HEK293 (cell line): ENCODE measurements around the gene EMP1.

Source experiments
- CTCF ChIA-PET: fragments of 350-600 bp; formaldehyde crosslinking; extraction: SDS; loops from one replicate; lab custom pipeline; 2021; ENCODE audit warnings: antibody characterized with exemption; lab: Yijun Ruan, JAX
- POLR2A ChIA-PET: fragments of 300-600 bp; formaldehyde crosslinking; extraction: SDS; loops from one replicate; lab custom pipeline; 2020; ENCODE audit warnings: antibody characterized with exemption, inconsistent platforms; lab: Yijun Ruan, JAX
- H3K27ac ChIP-seq: fragments of 200-500 bp; sonication (Bioruptor generic); 2 replicates; pipeline ENCODE4 v1.5.1; 2014; ENCODE audit warnings: low read depth, low read length, control low read depth, inconsistent platforms; ENCODE audit errors: extremely low read depth
- H3K36me3 ChIP-seq, 2 experiments: fragments of 200-500 bp in 1 of 2; sonication (Bioruptor generic) in 1 of 2; 1 replicate in 1 of 2; 2 replicates in 1 of 2; pipeline ENCODE4 v1.5.1; 2014 to 2017; ENCODE audit warnings: inconsistent platforms in 2 of 2, low read length in 2 of 2; ENCODE audit not compliant: control insufficient read depth in 2 of 2, insufficient read depth in 1 of 2
- H3K4me1 ChIP-seq: fragments of 200-500 bp; sonication (Bioruptor generic); 2 replicates; pipeline ENCODE4 v1.5.1; 2014; ENCODE audit warnings: mild to moderate bottlenecking, low read length, inconsistent platforms; ENCODE audit not compliant: control insufficient read depth, insufficient read depth
- H3K4me3 ChIP-seq: 2 replicates; pipeline ENCODE4 v1.5.1; 2011; ENCODE audit warnings: low read depth, mild to moderate bottlenecking, control low read depth, low read length, moderate library complexity
- H3K9me3 ChIP-seq: fragments of 200-500 bp; sonication (Bioruptor generic); 2 replicates; pipeline ENCODE4 v1.5.1; 2014; ENCODE audit warnings: low read depth, low read length, inconsistent platforms; ENCODE audit not compliant: control insufficient read depth, insufficient read depth
- BCL11B ChIP-seq: fragments of 450-650 bp; formaldehyde crosslinking; IDR thresholded peaks from 2 replicates; pipeline ENCODE4 v1.5.1; 2016; ENCODE audit warnings: low read depth, missing biosample characterization, missing genetic modification characterization
- KLF9 ChIP-seq: fragments of 450-650 bp; formaldehyde crosslinking; IDR thresholded peaks from 2 replicates; pipeline ENCODE4 v1.5.1; 2016; ENCODE audit warnings: missing biosample characterization, missing genetic modification characterization, low read depth
- PRDM1 ChIP-seq: fragments of 450-650 bp; formaldehyde crosslinking; IDR thresholded peaks from 2 replicates; pipeline ENCODE4; 2016; ENCODE audit warnings: missing biosample characterization, missing genetic modification characterization
- PRDM4 ChIP-seq: fragments of 450-650 bp; formaldehyde crosslinking; IDR thresholded peaks from 2 replicates; pipeline ENCODE4 v1.5.1; 2017; ENCODE audit warnings: missing biosample characterization, missing genetic modification characterization
- REST ChIP-seq: fragments of 450-650 bp; formaldehyde crosslinking; IDR thresholded peaks from 2 replicates; pipeline ENCODE4 v1.5.1; 2016; ENCODE audit warnings: missing biosample characterization, missing genetic modification characterization
- ZBTB11 ChIP-seq: fragments of 450-650 bp; formaldehyde crosslinking; conservative IDR thresholded peaks from 2 replicates; pipeline ENCODE4 v1.5.1; 2016; ENCODE audit warnings: low read depth, missing biosample characterization, missing genetic modification characterization
- ZBTB21 ChIP-seq: fragments of 450-650 bp; formaldehyde crosslinking; IDR thresholded peaks from 2 replicates; pipeline ENCODE4 v1.5.1; 2017; ENCODE audit warnings: missing biosample characterization, missing genetic modification characterization
- ZBTB26 ChIP-seq: fragments of 450-650 bp; formaldehyde crosslinking; optimal IDR thresholded peaks from 2 replicates; pipeline ENCODE3; 2016; ENCODE audit warnings: missing biosample characterization, mild to moderate bottlenecking, missing genetic modification characterization
- ZFP69B ChIP-seq: fragments of 450-650 bp; formaldehyde crosslinking; IDR thresholded peaks from 2 replicates; pipeline ENCODE4 v1.5.1; 2016; ENCODE audit warnings: missing biosample characterization, missing genetic modification characterization
- ZNF112 ChIP-seq: fragments of 450-650 bp; formaldehyde crosslinking; IDR thresholded peaks from 2 replicates; pipeline ENCODE4 v1.5.0; 2017; ENCODE audit warnings: missing biosample characterization, missing genetic modification characterization
- ZNF169 ChIP-seq: fragments of 450-650 bp; formaldehyde crosslinking; IDR thresholded peaks from 2 replicates; pipeline ENCODE4 v1.5.1; 2016; ENCODE audit warnings: missing biosample characterization, missing genetic modification characterization
- ZNF174 ChIP-seq: fragments of 450-650 bp; formaldehyde crosslinking; IDR thresholded peaks from 2 replicates; pipeline ENCODE4 v1.5.0; 2017; ENCODE audit warnings: missing biosample characterization, mild to moderate bottlenecking, missing genetic modification characterization
- ZNF214 ChIP-seq: fragments of 450-650 bp; formaldehyde crosslinking; IDR thresholded peaks from 2 replicates; pipeline ENCODE4 v1.5.1; 2017; ENCODE audit warnings: missing biosample characterization, mild to moderate bottlenecking, missing genetic modification characterization, borderline replicate concordance
- ZNF24 ChIP-seq: fragments of 450-650 bp; formaldehyde crosslinking; IDR thresholded peaks from 2 replicates; pipeline ENCODE4 v1.5.1; 2016; ENCODE audit warnings: missing biosample characterization, missing genetic modification characterization
- ZNF362 ChIP-seq: fragments of 450-650 bp; formaldehyde crosslinking; IDR thresholded peaks from 2 replicates; pipeline ENCODE4 v1.5.1; 2016; ENCODE audit warnings: missing biosample characterization, missing genetic modification characterization
- ZNF366 ChIP-seq: fragments of 450-650 bp; formaldehyde crosslinking; conservative IDR thresholded peaks from 2 replicates; pipeline ENCODE4 v1.5.1; 2016; ENCODE audit warnings: missing biosample characterization, missing genetic modification characterization
- ZNF423 ChIP-seq: fragments of 450-650 bp; formaldehyde crosslinking; IDR thresholded peaks from 2 replicates; pipeline ENCODE4 v1.5.1; 2016; ENCODE audit warnings: missing biosample characterization, missing genetic modification characterization
- ZNF530 ChIP-seq: fragments of 450-650 bp; formaldehyde crosslinking; IDR thresholded peaks from 2 replicates; pipeline ENCODE4 v1.5.1; 2016; ENCODE audit warnings: low read depth, missing biosample characterization, missing genetic modification characterization
- ZNF629 ChIP-seq: fragments of 450-650 bp; formaldehyde crosslinking; IDR thresholded peaks from 2 replicates; pipeline ENCODE4 v1.5.1; 2017; ENCODE audit warnings: missing biosample characterization, missing genetic modification characterization
- ZNF843 ChIP-seq: fragments of 450-650 bp; formaldehyde crosslinking; IDR thresholded peaks from 2 replicates; pipeline ENCODE4 v1.5.1; 2016; ENCODE audit warnings: missing biosample characterization, missing genetic modification characterization
- ZSCAN30 ChIP-seq: fragments of 450-650 bp; IDR thresholded peaks from 2 replicates; pipeline ENCODE4 v1.5.1; 2018; ENCODE audit warnings: missing biosample characterization, mild to moderate bottlenecking, missing genetic modification characterization, moderate library complexity
- ZSCAN4 ChIP-seq: fragments of 450-650 bp; formaldehyde crosslinking; IDR thresholded peaks from 2 replicates; pipeline ENCODE4 v1.5.1; 2017; ENCODE audit warnings: missing biosample characterization, missing genetic modification characterization

Gene EMP1

GRCh38 chr12:13211859-13212664 lies 15.5 kb downstream of the EMP1 start (continued):
- TF ChIP-seq ZSCAN30 (tag by site-specific recombination) (no peak), ZFP69B (tag by site-specific recombination) (no peak), ZNF629 (tag by site-specific recombination) (no peak; the same call in 1 of the 2 replicates), ZNF174 (no peak), KLF9 (tag by site-specific recombination) (no peak), ZNF169 (tag by site-specific recombination) (no peak), ZBTB11 (tag by site-specific recombination) (no peak), ZNF423 (no peak), ZNF366 (peak; percentile 57; the same call in 1 of the 2 replicates), ZNF112 (tag by site-specific recombination) (no peak), ZBTB21 (tag by site-specific recombination) (no peak), ZNF362 (peak; percentile 96), REST (tag by site-specific recombination) (no peak), ZNF24 (0 out of 2 replicates have a peak, but pooled peaks have one; percentile 27), ZBTB26 (tag by site-specific recombination) (no peak), PRDM1 (tag by site-specific recombination) (peak; percentile 11; the same call in 1 of the 2 replicates)

GRCh38 chr12:13215056-13215455 lies 18.5 kb downstream of the EMP1 start:
- Histone ChIP-seq H3K4me1 (no peaks in the 10 kb centered on the region), H3K36me3 (no peaks in the 10 kb centered on the region), H3K9me3 (no peaks in the 10 kb centered on the region), H3K4me3 (no peak overlapping the region), H3K27ac (no peak overlapping the region)
- ChIA-PET CTCF (interaction anchor here (6.1 kb wide), 1 partner anchor 115 kb away, joined by 71 read pairs; no protein-coding TSS in a partner anchor), POLR2A (no interaction called here)
- TF ChIP-seq ZNF214 (no peak), ZNF843 (tag by site-specific recombination) (no peak), PRDM4 (tag by site-specific recombination) (no peak), BCL11B (tag by site-specific recombination) (no peak), ZNF530 (tag by site-specific recombination) (no peak), ZSCAN4 (tag by site-specific recombination) (no peak)
